ENCODE results near the gene CCM2L. TPM values are rescaled to one million over a fixed set of nuclear protein-coding genes. Genes with fewer than 3 reads are reported as not detected.
A peak's percentile ranks its signal among the peaks of the same experiment; 100 is the strongest.
"Not testable (repeated sequence)": the region's sequence is repeated elsewhere in the genome, so short reads cannot be mapped to it uniquely, and the experiment has no call there.

The CCM2L gene
- total RNA-seq, 1 donor = not detected

- no peak overlapping the region for H3K4me3 ChIP-seq (ENCODE audit: low read depth, low read length)
- no peak for DNase-seq (ENCODE audit: low read depth)
- no peak for TF ChIP-seq CTCF (IDR thresholded peaks at IDR 0.05; ENCODE audit: insufficient read depth, low read depth, low read length)
Measured at GRCh38 chr20:32024683-32025295, 14.6 kb downstream of the CCM2L start.

- no peak overlapping the region for H3K4me3 ChIP-seq (ENCODE audit: low read depth, low read length)
- no peak for TF ChIP-seq CTCF (IDR thresholded peaks at IDR 0.05; ENCODE audit: insufficient read depth, low read depth, low read length)
- DNase-seq (ENCODE audit: low read depth) = no peak
Measured at GRCh38 chr20:32027643-32028042, 17.4 kb downstream of the CCM2L start.

GRCh38 chr20:32028647-32029372, 18.6 kb downstream of the CCM2L start:
- DNase-seq (ENCODE audit: low read depth) = no peak
- no peak for TF ChIP-seq CTCF (IDR thresholded peaks at IDR 0.05; ENCODE audit: insufficient read depth, low read depth, low read length)
- no peak overlapping the region for H3K4me3 ChIP-seq (ENCODE audit: low read depth, low read length)

- no peak for DNase-seq (ENCODE audit: low read depth)
- TF ChIP-seq CTCF (IDR thresholded peaks at IDR 0.05; ENCODE audit: insufficient read depth, low read depth, low read length) = no peak
- no peak overlapping the region for H3K4me3 ChIP-seq (ENCODE audit: low read depth, low read length)
Measured at GRCh38 chr20:32029561-32029960, 19.3 kb downstream of the CCM2L start.

GRCh38 chr20:32031007-32031958, 21.0 kb downstream of the CCM2L start:
- H3K4me3 ChIP-seq (ENCODE audit: low read depth, low read length) = peak overlapping the region; percentile 18
- TF ChIP-seq CTCF (IDR thresholded peaks at IDR 0.05; ENCODE audit: insufficient read depth, low read depth, low read length) = peak; percentile 92

GRCh38 chr20:32033316-32033715, 23.1 kb downstream of the CCM2L start:
- DNase-seq (ENCODE audit: low read depth) = no peak
- no peak for TF ChIP-seq CTCF (IDR thresholded peaks at IDR 0.05; ENCODE audit: insufficient read depth, low read depth, low read length)
- H3K4me3 ChIP-seq (ENCODE audit: low read depth, low read length) = no peak overlapping the region

More at GRCh38 chr20:32031007-32031958, 21.0 kb downstream of the CCM2L start:
- peak; percentile 80 for DNase-seq (ENCODE audit: low read depth)

GRCh38 chr20:32033721-32034120, 23.5 kb downstream of the CCM2L start:
- not testable (repeated sequence) for DNase-seq (ENCODE audit: low read depth)

More at GRCh38 chr20:32033721-32034120, 23.5 kb downstream of the CCM2L start:
- not testable (repeated sequence) for H3K4me3 ChIP-seq (ENCODE audit: low read depth, low read length)

All from fibroblast of villous mesenchyme (primary cell).